IMR-90 (cell line): Measurements from ENCODE around the gene POLR3B. TPM values are rescaled to one million over a fixed set of nuclear protein-coding genes. Genes with fewer than 3 reads are reported as not detected.

Experiments used
- ATAC-seq: fragments of 200-7000 bp; cut with Tn5 transposase; 2 replicates; pipeline ENCODE4 v1.9.1; 2020; ENCODE audit warnings: low read depth, mild to moderate bottlenecking, moderate library complexity
- BruUV-seq: library from RNA; stranded (reverse); fragments of 400-500 nt; replicated peaks from 2 replicates; lab custom pipeline; 2021; lab: Mats Ljungman, UMichigan
- CTCF ChIA-PET: fragments of 300-600 bp; formaldehyde crosslinking; extraction: SDS; loops from one replicate; lab custom pipeline; 2021; ENCODE audit warnings: antibody characterized with exemption; lab: Yijun Ruan, JAX
- POLR2A ChIA-PET: fragments of 300-600 bp; sonication (Branson Sonifier 250); formaldehyde crosslinking; loops from one replicate; lab custom pipeline; 2022; ENCODE audit warnings: antibody characterized with exemption; ENCODE audit not compliant: unreplicated experiment; lab: Charles Lee
- DNase-seq: peaks from one replicate; pipeline ENCODE4 v3.0.0; 2013
- H2AFZ ChIP-seq: replicated peaks from 2 replicates; pipeline ENCODE3; 2013; ENCODE audit warnings: low read length, mild to moderate bottlenecking; ENCODE audit not compliant: poor library complexity
- H2AK5ac ChIP-seq: 2 replicates; pipeline ENCODE4 v1.6.1; 2013; ENCODE audit warnings: low read depth, low read length, inconsistent platforms
- H2AK9ac ChIP-seq: replicated peaks from 2 replicates; pipeline ENCODE3; 2013; ENCODE audit warnings: mild to moderate bottlenecking, low read depth, low read length, moderate library complexity; ENCODE audit not compliant: poor library complexity
- H2BK120ac ChIP-seq: 2 replicates; pipeline ENCODE4 v1.6.1; 2013; ENCODE audit warnings: low read depth, low read length, inconsistent platforms
- H2BK15ac ChIP-seq: 3 replicates; pipeline ENCODE4 v1.6.1; 2013; ENCODE audit warnings: low read depth, low read length, inconsistent platforms
- H2BK20ac ChIP-seq: 2 replicates; pipeline ENCODE4 v1.6.1; 2013; ENCODE audit warnings: low read depth, mild to moderate bottlenecking, inconsistent platforms, low read length, moderate library complexity
- H2BK5ac ChIP-seq: 2 replicates; pipeline ENCODE4 v1.6.1; 2013; ENCODE audit warnings: mild to moderate bottlenecking, low read depth, low read length, inconsistent platforms; ENCODE audit not compliant: poor library complexity, severe bottlenecking
- H3K14ac ChIP-seq: replicated peaks from 2 replicates; pipeline ENCODE4 v1.6.1; 2013; ENCODE audit warnings: low read depth, low read length, inconsistent platforms
- H3K18ac ChIP-seq: 2 replicates; pipeline ENCODE4 v1.6.1; 2013; ENCODE audit warnings: low read depth, low read length, control low read depth
- H3K23ac ChIP-seq: 2 replicates; pipeline ENCODE4 v1.6.1; 2013; ENCODE audit warnings: low read depth, low read length, inconsistent platforms
- H3K27ac ChIP-seq: 2 replicates; pipeline ENCODE4 v1.5.1; 2013; ENCODE audit warnings: mild to moderate bottlenecking, control low read depth, low read length; ENCODE audit not compliant: insufficient read depth
- H3K27me3 ChIP-seq: 2 replicates; pipeline ENCODE4 v1.6.1; 2013; ENCODE audit warnings: low read length; ENCODE audit not compliant: control insufficient read depth, insufficient read depth
- H3K36me3 ChIP-seq: 2 replicates; pipeline ENCODE4 v1.6.1; 2013; ENCODE audit warnings: low read length, mixed read lengths; ENCODE audit not compliant: control insufficient read depth, insufficient read depth
- H3K4ac ChIP-seq: 2 replicates; pipeline ENCODE4 v1.6.1; 2013; ENCODE audit warnings: low read depth, low read length, inconsistent platforms
- H3K4me1 ChIP-seq: 2 replicates; pipeline ENCODE4 v1.6.1; 2013; ENCODE audit warnings: low read length, mixed read lengths; ENCODE audit not compliant: control insufficient read depth, insufficient read depth
- H3K4me2 ChIP-seq: 2 replicates; pipeline ENCODE4 v1.6.1; 2013; ENCODE audit warnings: low read depth, mild to moderate bottlenecking, control low read depth, low read length, moderate library complexity
- H3K4me3 ChIP-seq: 2 replicates; pipeline ENCODE4 v1.5.1; 2013; ENCODE audit warnings: low read depth, mild to moderate bottlenecking, control low read depth, low read length, moderate library complexity; ENCODE audit not compliant: insufficient read depth
- H3K56ac ChIP-seq: 2 replicates; pipeline ENCODE4 v1.6.1; 2013; ENCODE audit warnings: low read length, inconsistent platforms; ENCODE audit not compliant: insufficient read depth; ENCODE audit errors: extremely low read depth
- H3K79me1 ChIP-seq, 2 experiments: 2 replicates each; pipeline ENCODE4 v1.6.1; 2013; ENCODE audit warnings: low read length in 2 of 2, inconsistent platforms in 1 of 2, low read depth in 1 of 2
- H3K9ac ChIP-seq: 2 replicates; pipeline ENCODE4 v1.6.1; 2013; ENCODE audit warnings: low read depth, low read length, control low read depth
- H3K9me1 ChIP-seq: 2 replicates; pipeline ENCODE4 v1.6.1; 2013; ENCODE audit warnings: low read length, inconsistent platforms; ENCODE audit not compliant: insufficient read depth
- H3K9me3 ChIP-seq: 2 replicates; pipeline ENCODE4 v1.6.1; 2013; ENCODE audit warnings: low read length; ENCODE audit not compliant: control insufficient read depth, insufficient read depth
- H4K20me1 ChIP-seq: 2 replicates; pipeline ENCODE4 v1.6.1; 2013; ENCODE audit warnings: low read length, inconsistent platforms; ENCODE audit not compliant: insufficient read depth
- H4K5ac ChIP-seq: 2 replicates; pipeline ENCODE4 v1.6.1; 2013; ENCODE audit warnings: mild to moderate bottlenecking, low read depth, low read length, control low read depth
- H4K8ac ChIP-seq, 2 experiments: 2 replicates each; pipeline ENCODE4 v1.6.1; 2013; ENCODE audit warnings: low read depth in 2 of 2, low read length in 2 of 2, control low read depth in 1 of 2, inconsistent platforms in 1 of 2
- H4K91ac ChIP-seq: 2 replicates; pipeline ENCODE4 v1.6.1; 2013; ENCODE audit warnings: low read depth, low read length, inconsistent platforms; ENCODE audit not compliant: insufficient read depth
- BHLHE40 ChIP-seq: fragments of 150-350 bp; IDR thresholded peaks from 2 replicates; pipeline ENCODE4 v1.6.1; 2016; ENCODE audit warnings: mild to moderate bottlenecking, low read depth, low read length
- CEBPB ChIP-seq: IDR thresholded peaks from 2 replicates; pipeline ENCODE4 v1.6.1; 2012; ENCODE audit warnings: low read depth, low read length, improper control_type of control experiment
- CHD1 ChIP-seq: IDR thresholded peaks from 2 replicates; pipeline ENCODE4 v1.6.1; 2012; ENCODE audit warnings: low read depth, low read length, improper control_type of control experiment
- FOS ChIP-seq: fragments of 150-350 bp; IDR thresholded peaks from 2 replicates; pipeline ENCODE4 v1.6.1; 2016; ENCODE audit warnings: low read depth, low read length
- MAFK ChIP-seq: IDR thresholded peaks from 2 replicates; pipeline ENCODE4 v1.6.1; 2012; ENCODE audit warnings: low read depth, low read length, improper control_type of control experiment
- MAZ ChIP-seq: IDR thresholded peaks from 2 replicates; pipeline ENCODE4 v1.6.1; 2012; ENCODE audit warnings: low read depth, mild to moderate bottlenecking, low read length, improper control_type of control experiment, moderate library complexity, borderline replicate concordance
- MXI1 ChIP-seq: IDR thresholded peaks from 2 replicates; pipeline ENCODE4 v1.6.1; 2012; ENCODE audit warnings: low read depth, mild to moderate bottlenecking, low read length, moderate library complexity, borderline replicate concordance
- NFE2L2 ChIP-seq: fragments of 150-350 bp; IDR thresholded peaks from 2 replicates; pipeline ENCODE4 v1.6.1; 2016; ENCODE audit warnings: low read depth, mild to moderate bottlenecking, low read length
- POLR2A ChIP-seq: IDR thresholded peaks from 2 replicates; pipeline ENCODE4 v1.6.1; 2012; ENCODE audit warnings: mild to moderate bottlenecking, low read depth, low read length
- RAD21 ChIP-seq: IDR thresholded peaks from 2 replicates; pipeline ENCODE4 v1.6.1; 2012; ENCODE audit warnings: low read length, improper control_type of control experiment
- RCOR1 ChIP-seq: IDR thresholded peaks from 2 replicates; pipeline ENCODE4 v1.6.1; 2012; ENCODE audit warnings: mild to moderate bottlenecking, low read length, improper control_type of control experiment; ENCODE audit not compliant: insufficient replicate concordance
- RFX5 ChIP-seq: IDR thresholded peaks from 2 replicates; pipeline ENCODE4 v1.8.0; 2012; ENCODE audit warnings: low read depth, mild to moderate bottlenecking, low read length, moderate library complexity
- SMC3 ChIP-seq: fragments of 150-350 bp; IDR thresholded peaks from 2 replicates; pipeline ENCODE4 v1.6.1; 2016; ENCODE audit warnings: low read depth, mild to moderate bottlenecking, antibody characterized with exemption, low read length, moderate library complexity
- WGBS, 2 experiments: methylation state at CpG; one replicate each; pipeline versions ENCODE4 v1.1.5 to v1.1.7; 2013; ENCODE audit warnings: missing lambda C conversion rate in 2 of 2; ENCODE audit not compliant: insufficient read length in 1 of 2; ENCODE audit errors: extremely low coverage in 2 of 2; 5-methylcytosine and 5-hydroxymethylcytosine counted together
- dilution Hi-C: fragments of 300-500 bp; cut with HindIII; formaldehyde crosslinking; loops from one replicate; pipeline ENCODE4 v1.14.3; 2018; ENCODE audit warnings: low sequenced_read_pairs; ENCODE audit not compliant: unreplicated experiment
- in situ Hi-C: fragments of 300-500 bp; cut with MboI; formaldehyde crosslinking; loops from 3 replicates; pipeline ENCODE4 v1.14.3; 2019; ENCODE audit warnings: low sequenced_read_pairs, inconsistent platforms, mixed read lengths
- intact Hi-C: fragments of 100-400 bp; cut with micrococcal nuclease; formaldehyde crosslinking; loops from 2 replicates; pipeline ENCODE4 v1.10.0; 2022
- polyA plus RNA-seq, 3 experiments: library from polyadenylated mRNA; depleted of rRNA; stranded (reverse); fragments of >200 nt; gene quantifications; 2 replicates each; pipeline ENCODE4 v1.2.3, GENCODE V29; 2012; ENCODE audit warnings: low replicate concordance in 1 of 3
- total RNA-seq: library from RNA; depleted of rRNA; stranded (reverse); fragments of >200 nt; gene quantifications from 2 replicates; pipeline ENCODE4 v1.2.3, GENCODE V29; 2012
- TF ChIP-seq, protein P1 (sequence below): conservative IDR thresholded peaks from 2 replicates; pipeline ENCODE4 v1.5.1; 2012; ENCODE audit warnings: mild to moderate bottlenecking, low read depth, low read length, improper control_type of control experiment
- TF ChIP-seq, protein P2 (sequence below): fragments of 150-350 bp; IDR thresholded peaks from 2 replicates; pipeline ENCODE4 v1.6.1; 2017; ENCODE audit warnings: mild to moderate bottlenecking, antibody characterized with exemption, low read length, low read depth
- TF ChIP-seq, protein P3 (sequence below): fragments of 150-350 bp; IDR thresholded peaks from 2 replicates; pipeline ENCODE4 v1.6.1; 2016; ENCODE audit warnings: low read depth, mild to moderate bottlenecking, low read length, moderate library complexity, borderline replicate concordance

Gene POLR3B
- total and polyA plus RNA-seq, 2 of the 4 experiments (the other 2 are of a cell fraction), result 6.9 to 15.4 TPM

DNA sequence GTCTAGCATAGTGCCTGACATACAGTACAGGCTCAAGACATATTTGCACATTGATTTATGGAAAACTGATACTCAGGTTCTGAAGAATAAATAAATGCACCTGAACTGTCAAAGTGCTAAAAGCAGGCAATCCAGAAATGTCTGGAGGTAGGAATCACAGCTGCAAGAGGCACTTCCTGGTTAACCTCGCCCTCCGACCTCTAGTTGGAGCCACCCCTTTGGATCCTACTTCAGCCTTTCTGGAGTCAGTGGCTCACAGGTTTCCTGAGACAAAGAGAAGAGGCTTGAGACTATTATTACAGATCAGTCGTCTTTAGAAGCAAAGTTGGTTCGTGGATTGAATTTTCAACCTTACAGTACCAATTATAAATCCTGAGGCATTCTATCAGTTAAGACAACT, 42.0 kb upstream of the POLR3B start:
- Histone ChIP-seq H3K4ac (no peak overlapping the region), H2BK120ac (no peak overlapping the region), H4K8ac (no peak overlapping the region), H4K5ac (no peak overlapping the region), H3K27me3 (no peaks in the 10 kb centered on the region), H3K23ac (no peak overlapping the region), H3K56ac (no peak overlapping the region), H4K20me1 (no peaks in the 10 kb centered on the region), H3K14ac (no peak overlapping the region), H3K4me3 (no peak overlapping the region), H3K36me3 (peaks cover 21% of the 10 kb centered on the region), H3K4me1 (no peaks in the 10 kb centered on the region), H3K4me2 (no peak overlapping the region), H3K9me3 (no peaks in the 10 kb centered on the region), H3K9ac (no peak overlapping the region), H2BK15ac (no peak overlapping the region), H2BK5ac (no peak overlapping the region), H2BK20ac (no peak overlapping the region), H2AK9ac (no peak overlapping the region), H3K18ac (no peak overlapping the region), H3K27ac (no peak overlapping the region), H3K79me1 (peaks cover 4 to 5% of the 10 kb centered on the region in 2 experiments; a peak in 1 of 4 replicates), H2AK5ac (no peak overlapping the region), H4K91ac (no peak overlapping the region), H2AFZ (no peak overlapping the region), H3K9me1 (peaks cover 5% of the 10 kb centered on the region)
- POLR2A ChIA-PET, result no interaction called here
- TF ChIP-seq NFE2L2, result no peak
- TF ChIP-seq, protein P1, sequence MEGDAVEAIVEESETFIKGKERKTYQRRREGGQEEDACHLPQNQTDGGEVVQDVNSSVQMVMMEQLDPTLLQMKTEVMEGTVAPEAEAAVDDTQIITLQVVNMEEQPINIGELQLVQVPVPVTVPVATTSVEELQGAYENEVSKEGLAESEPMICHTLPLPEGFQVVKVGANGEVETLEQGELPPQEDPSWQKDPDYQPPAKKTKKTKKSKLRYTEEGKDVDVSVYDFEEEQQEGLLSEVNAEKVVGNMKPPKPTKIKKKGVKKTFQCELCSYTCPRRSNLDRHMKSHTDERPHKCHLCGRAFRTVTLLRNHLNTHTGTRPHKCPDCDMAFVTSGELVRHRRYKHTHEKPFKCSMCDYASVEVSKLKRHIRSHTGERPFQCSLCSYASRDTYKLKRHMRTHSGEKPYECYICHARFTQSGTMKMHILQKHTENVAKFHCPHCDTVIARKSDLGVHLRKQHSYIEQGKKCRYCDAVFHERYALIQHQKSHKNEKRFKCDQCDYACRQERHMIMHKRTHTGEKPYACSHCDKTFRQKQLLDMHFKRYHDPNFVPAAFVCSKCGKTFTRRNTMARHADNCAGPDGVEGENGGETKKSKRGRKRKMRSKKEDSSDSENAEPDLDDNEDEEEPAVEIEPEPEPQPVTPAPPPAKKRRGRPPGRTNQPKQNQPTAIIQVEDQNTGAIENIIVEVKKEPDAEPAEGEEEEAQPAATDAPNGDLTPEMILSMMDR, result no peak
- TF ChIP-seq MAZ, result no peak
- TF ChIP-seq MAFK, result no peak
- no peak for TF ChIP-seq BHLHE40
- TF ChIP-seq FOS, result no peak
- TF ChIP-seq, protein P2, sequence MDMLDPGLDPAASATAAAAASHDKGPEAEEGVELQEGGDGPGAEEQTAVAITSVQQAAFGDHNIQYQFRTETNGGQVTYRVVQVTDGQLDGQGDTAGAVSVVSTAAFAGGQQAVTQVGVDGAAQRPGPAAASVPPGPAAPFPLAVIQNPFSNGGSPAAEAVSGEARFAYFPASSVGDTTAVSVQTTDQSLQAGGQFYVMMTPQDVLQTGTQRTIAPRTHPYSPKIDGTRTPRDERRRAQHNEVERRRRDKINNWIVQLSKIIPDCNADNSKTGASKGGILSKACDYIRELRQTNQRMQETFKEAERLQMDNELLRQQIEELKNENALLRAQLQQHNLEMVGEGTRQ, result no peak
- no peak for TF ChIP-seq RFX5
- no peak for TF ChIP-seq RCOR1
- TF ChIP-seq CEBPB, result no peak
- no peak for TF ChIP-seq MXI1
- TF ChIP-seq CHD1, result no peak
- no peak for TF ChIP-seq SMC3
- TF ChIP-seq, protein P3, sequence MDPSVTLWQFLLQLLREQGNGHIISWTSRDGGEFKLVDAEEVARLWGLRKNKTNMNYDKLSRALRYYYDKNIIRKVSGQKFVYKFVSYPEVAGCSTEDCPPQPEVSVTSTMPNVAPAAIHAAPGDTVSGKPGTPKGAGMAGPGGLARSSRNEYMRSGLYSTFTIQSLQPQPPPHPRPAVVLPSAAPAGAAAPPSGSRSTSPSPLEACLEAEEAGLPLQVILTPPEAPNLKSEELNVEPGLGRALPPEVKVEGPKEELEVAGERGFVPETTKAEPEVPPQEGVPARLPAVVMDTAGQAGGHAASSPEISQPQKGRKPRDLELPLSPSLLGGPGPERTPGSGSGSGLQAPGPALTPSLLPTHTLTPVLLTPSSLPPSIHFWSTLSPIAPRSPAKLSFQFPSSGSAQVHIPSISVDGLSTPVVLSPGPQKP, result no peak
- TF ChIP-seq POLR2A, result no peak
- TF ChIP-seq RAD21, result no peak
- in situ Hi-C loops, result no loop called here
- intact Hi-C loops, result no loop called here
- CTCF ChIA-PET, result no interaction called here
- 100% methylated on average over 1 of the region's 4 CpGs; no CpG with 5 or more reads in 1 of the 2 experiments for WGBS, 2 experiments
- dilution Hi-C loops, result no loop called here
- no TSS peak for BruUV-seq
- no peak for ATAC-seq
- DNase-seq, result no peak
